ENCODE results near the gene ACTL7B.

DNA sequence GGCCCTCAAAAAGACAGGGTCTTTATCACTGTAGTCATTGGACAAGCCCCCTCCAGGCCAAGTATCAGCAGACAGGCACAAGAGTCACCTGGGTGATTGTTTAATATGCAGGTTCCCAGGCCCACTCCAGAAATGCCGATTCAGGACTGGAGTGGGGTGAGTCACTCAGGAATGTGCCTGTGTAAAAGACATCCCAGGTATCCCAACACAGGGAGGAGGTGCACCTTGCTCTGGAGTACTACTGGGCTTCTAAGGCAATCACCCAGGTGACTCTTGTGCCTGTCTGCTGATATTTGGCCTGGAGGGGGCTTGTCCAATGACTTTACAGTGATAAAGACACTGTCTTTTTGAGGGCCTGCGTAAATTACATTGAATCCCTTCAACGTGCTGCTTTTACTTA is 40.6 kb downstream of the ACTL7B start:
- TF ChIP-seq, protein P1, sequence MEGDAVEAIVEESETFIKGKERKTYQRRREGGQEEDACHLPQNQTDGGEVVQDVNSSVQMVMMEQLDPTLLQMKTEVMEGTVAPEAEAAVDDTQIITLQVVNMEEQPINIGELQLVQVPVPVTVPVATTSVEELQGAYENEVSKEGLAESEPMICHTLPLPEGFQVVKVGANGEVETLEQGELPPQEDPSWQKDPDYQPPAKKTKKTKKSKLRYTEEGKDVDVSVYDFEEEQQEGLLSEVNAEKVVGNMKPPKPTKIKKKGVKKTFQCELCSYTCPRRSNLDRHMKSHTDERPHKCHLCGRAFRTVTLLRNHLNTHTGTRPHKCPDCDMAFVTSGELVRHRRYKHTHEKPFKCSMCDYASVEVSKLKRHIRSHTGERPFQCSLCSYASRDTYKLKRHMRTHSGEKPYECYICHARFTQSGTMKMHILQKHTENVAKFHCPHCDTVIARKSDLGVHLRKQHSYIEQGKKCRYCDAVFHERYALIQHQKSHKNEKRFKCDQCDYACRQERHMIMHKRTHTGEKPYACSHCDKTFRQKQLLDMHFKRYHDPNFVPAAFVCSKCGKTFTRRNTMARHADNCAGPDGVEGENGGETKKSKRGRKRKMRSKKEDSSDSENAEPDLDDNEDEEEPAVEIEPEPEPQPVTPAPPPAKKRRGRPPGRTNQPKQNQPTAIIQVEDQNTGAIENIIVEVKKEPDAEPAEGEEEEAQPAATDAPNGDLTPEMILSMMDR (IDR thresholded peaks at IDR 0.05) = no peak
- no peak for TF ChIP-seq POLR2A (IDR thresholded peaks at IDR 0.05)

Measured in body of pancreas (tissue), 4 donors.